Measurements from ENCODE around the gene PLEKHA6. TPM values are rescaled to one million over a fixed set of nuclear protein-coding genes. Genes with fewer than 3 reads are reported as not detected.
A peak's percentile ranks its signal among the peaks of the same experiment; 100 is the strongest.

PLEKHA6 gene
- total RNA-seq, 1 donor = 3.9 TPM

DNA sequence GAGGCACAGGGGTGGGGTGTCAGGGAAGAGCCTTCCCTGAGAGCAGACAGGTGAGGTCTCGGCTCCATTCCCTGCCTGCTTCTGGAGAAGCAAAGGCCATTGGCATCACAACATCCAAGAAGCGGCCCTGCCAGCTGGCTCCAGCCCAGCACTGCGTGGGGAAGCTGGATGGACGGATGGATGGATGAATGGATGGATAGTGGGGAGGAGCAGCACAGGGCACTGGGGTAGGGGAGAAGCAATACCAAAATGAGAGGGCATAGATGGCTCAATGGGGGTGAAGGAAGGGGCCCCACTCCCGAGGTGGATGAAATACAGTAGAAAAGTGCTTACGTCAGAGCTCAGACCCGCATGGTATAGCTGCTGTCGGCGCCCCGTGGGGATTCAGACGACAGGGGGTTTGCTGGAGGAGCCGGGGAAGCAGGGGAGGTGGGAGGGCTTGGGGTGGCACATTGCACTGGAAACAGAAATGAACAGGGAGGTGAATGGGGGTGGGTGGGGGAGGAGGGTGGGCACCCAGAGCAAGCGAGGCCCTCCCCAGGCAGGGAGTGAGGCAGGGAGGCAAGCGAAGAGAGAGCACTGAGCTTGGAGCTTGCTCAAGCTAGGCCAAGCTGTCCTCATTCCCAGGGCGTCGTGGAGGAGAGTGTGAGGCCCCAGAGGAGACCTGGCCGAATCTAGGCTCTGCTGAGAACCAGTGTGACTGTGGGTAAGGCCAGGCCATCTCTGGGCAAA lies 136.4 kb downstream of the PLEKHA6 start:
- TF ChIP-seq, protein P1, sequence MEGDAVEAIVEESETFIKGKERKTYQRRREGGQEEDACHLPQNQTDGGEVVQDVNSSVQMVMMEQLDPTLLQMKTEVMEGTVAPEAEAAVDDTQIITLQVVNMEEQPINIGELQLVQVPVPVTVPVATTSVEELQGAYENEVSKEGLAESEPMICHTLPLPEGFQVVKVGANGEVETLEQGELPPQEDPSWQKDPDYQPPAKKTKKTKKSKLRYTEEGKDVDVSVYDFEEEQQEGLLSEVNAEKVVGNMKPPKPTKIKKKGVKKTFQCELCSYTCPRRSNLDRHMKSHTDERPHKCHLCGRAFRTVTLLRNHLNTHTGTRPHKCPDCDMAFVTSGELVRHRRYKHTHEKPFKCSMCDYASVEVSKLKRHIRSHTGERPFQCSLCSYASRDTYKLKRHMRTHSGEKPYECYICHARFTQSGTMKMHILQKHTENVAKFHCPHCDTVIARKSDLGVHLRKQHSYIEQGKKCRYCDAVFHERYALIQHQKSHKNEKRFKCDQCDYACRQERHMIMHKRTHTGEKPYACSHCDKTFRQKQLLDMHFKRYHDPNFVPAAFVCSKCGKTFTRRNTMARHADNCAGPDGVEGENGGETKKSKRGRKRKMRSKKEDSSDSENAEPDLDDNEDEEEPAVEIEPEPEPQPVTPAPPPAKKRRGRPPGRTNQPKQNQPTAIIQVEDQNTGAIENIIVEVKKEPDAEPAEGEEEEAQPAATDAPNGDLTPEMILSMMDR (IDR thresholded peaks at IDR 0.05; ENCODE audit: insufficient read depth, low read depth, low read length) = no peak
- no peak overlapping the region for H3K4me3 ChIP-seq (ENCODE audit: low read depth, low read length)
- no peak for DNase-seq (ENCODE audit: low read depth)

DNA sequence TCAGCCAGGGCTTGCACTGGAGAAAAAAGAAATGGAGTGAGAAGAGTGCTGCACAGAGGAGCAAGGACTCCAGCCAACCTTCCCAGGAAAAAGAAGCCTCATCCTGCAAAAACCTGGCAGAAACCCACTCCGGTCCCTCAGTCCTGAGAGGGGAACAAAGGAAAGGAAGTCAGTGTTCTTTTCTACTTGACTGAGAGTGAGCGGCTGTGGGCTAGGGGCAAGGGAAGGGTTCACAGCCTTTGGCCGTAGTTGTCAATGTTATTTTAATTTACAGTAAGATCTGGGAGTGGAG lies 137.0 kb downstream of the PLEKHA6 start:
- DNase-seq (ENCODE audit: low read depth) = no peak
- TF ChIP-seq, protein P1 (IDR thresholded peaks at IDR 0.05; ENCODE audit: insufficient read depth, low read depth, low read length) = no peak
- no peak overlapping the region for H3K4me3 ChIP-seq (ENCODE audit: low read depth, low read length)

GRCh38 chr1:204222006-204222763 lies 137.5 kb downstream of the PLEKHA6 start:
- TF ChIP-seq, protein P1 (IDR thresholded peaks at IDR 0.05; ENCODE audit: insufficient read depth, low read depth, low read length) = no peak
- H3K4me3 ChIP-seq (ENCODE audit: low read depth, low read length) = no peak overlapping the region
- no peak for DNase-seq (ENCODE audit: low read depth)

- TF ChIP-seq, protein P1 (IDR thresholded peaks at IDR 0.05; ENCODE audit: insufficient read depth, low read depth, low read length) = no peak
- no peak for DNase-seq (ENCODE audit: low read depth)
Measured at GRCh38 chr1:204221271-204221670, 138.5 kb downstream of the PLEKHA6 start.

GRCh38 chr1:204219971-204220616 lies 139.6 kb downstream of the PLEKHA6 start:
- DNase-seq (ENCODE audit: low read depth) = peak; percentile 5
- TF ChIP-seq, protein P1 (IDR thresholded peaks at IDR 0.05; ENCODE audit: insufficient read depth, low read depth, low read length) = no peak
- no peak overlapping the region for H3K4me3 ChIP-seq (ENCODE audit: low read depth, low read length)

More at GRCh38 chr1:204221271-204221670, 138.5 kb downstream of the PLEKHA6 start:
- no peak overlapping the region for H3K4me3 ChIP-seq (ENCODE audit: low read depth, low read length)

DNA sequence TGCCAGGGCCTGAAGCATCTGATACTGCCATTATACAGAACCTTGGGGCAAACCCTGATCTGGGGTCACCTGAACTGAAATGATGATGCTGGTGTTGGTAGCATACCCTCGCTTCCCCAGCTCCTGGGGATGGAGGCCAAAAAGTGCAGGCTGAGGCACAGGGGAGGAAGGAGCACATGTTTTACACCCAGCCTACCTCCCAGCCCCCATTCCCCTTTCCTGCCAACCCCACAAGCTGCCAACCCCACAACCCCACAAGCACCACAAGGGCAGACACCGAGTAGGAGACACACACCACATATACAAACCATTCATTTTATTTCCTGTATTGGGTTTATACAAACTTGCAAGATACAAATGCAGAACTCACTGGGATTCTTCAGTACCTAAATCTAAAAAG lies 141.2 kb downstream of the PLEKHA6 start:
- no peak for DNase-seq (ENCODE audit: low read depth)
- no peak overlapping the region for H3K4me3 ChIP-seq (ENCODE audit: low read depth, low read length)
- TF ChIP-seq, protein P1 (IDR thresholded peaks at IDR 0.05; ENCODE audit: insufficient read depth, low read depth, low read length) = no peak

All from fibroblast of villous mesenchyme (primary cell).